ENCODE results near the gene RUNX1. TPM values are rescaled to one million over a fixed set of nuclear protein-coding genes. Genes with fewer than 3 reads are reported as not detected.

RUNX1 gene
- total RNA-seq = 10 to 100 TPM; 36.5 to 37.2 TPM

- POLR2A ChIA-PET = interaction anchor here (0.6 to 2.8 kb wide), 13 partner anchors 9 to 160 kb away, joined by 3 to 53 read pairs (median 6); no protein-coding TSS in a partner anchor
- CTCF ChIA-PET = interaction anchor here (0.6 to 4.2 kb wide), 8 partner anchors 61 to 352 kb away, joined by 3 to 33 read pairs (median 6); no protein-coding TSS in a partner anchor
These were observed at the start of gene RUNX1 for GRCh38 chr21:35048706-35049617. Gene RUNX1, minus strand, starts transcription at chr21:35049302.

- ChIA-PET POLR2A (interaction anchor here (1.3 to 1.6 kb wide), 3 partner anchors 9 to 208 kb away, joined by 3 to 6 read pairs (median 5); no protein-coding TSS in a partner anchor), CTCF (interaction anchor here (1.2 to 2.1 kb wide), 2 partner anchors 42 to 208 kb away, joined by 3 to 10 read pairs; no protein-coding TSS in a partner anchor)
These were observed 48.4 kb upstream of the RUNX1 start for GRCh38 chr21:35097525-35097924.

GRCh38 chr21:35096959-35097358, 47.9 kb upstream of the RUNX1 start:
- ChIA-PET CTCF (interaction anchor here (1.2 to 2.1 kb wide), 3 partner anchors 43 to 207 kb away, joined by 3 to 10 read pairs (median 3); no protein-coding TSS in a partner anchor), POLR2A (interaction anchor here (0.5 to 1.7 kb wide), 6 partner anchors 9 to 255 kb away, joined by 3 to 8 read pairs (median 4); no protein-coding TSS in a partner anchor)

- ChIA-PET CTCF (interaction anchor here (0.5 to 2.1 kb wide), 5 partner anchors 45 to 206 kb away, joined by 3 to 10 read pairs (median 3); no protein-coding TSS in a partner anchor), POLR2A (interaction anchor here (0.6 to 1.7 kb wide), 5 partner anchors 8 to 262 kb away, joined by 3 to 8 read pairs (median 3); no protein-coding TSS in a partner anchor)
These were observed 46.8 kb upstream of the RUNX1 start for GRCh38 chr21:35095859-35096291.

GRCh38 chr21:35093514-35093913, 44.4 kb upstream of the RUNX1 start:
- POLR2A ChIA-PET = no interaction called here
- CTCF ChIA-PET = interaction anchor here (1.0 kb wide), 1 partner anchor 48 kb away, joined by 3 read pairs; no protein-coding TSS in a partner anchor

- ChIA-PET POLR2A (interaction anchor here (0.6 kb wide), 1 partner anchor 44 kb away, joined by 8 read pairs; no protein-coding TSS in a partner anchor), CTCF (interaction anchor here (1.3 kb wide), 1 partner anchor 40 kb away, joined by 4 read pairs; no protein-coding TSS in a partner anchor)
These were observed 42.4 kb upstream of the RUNX1 start for GRCh38 chr21:35091496-35091895.

- ChIA-PET POLR2A (no interaction called here), CTCF (interaction anchor here (1.3 kb wide), 1 partner anchor 39 kb away, joined by 4 read pairs; no protein-coding TSS in a partner anchor)
These were observed 41.3 kb upstream of the RUNX1 start for GRCh38 chr21:35090403-35090802.

- CTCF ChIA-PET = interaction anchor here (0.6 to 2.1 kb wide), 3 partner anchors 11 to 65 kb away, joined by 3 to 5 read pairs (median 3); no protein-coding TSS in a partner anchor
- POLR2A ChIA-PET = interaction anchor here (0.6 to 1.6 kb wide), 7 partner anchors 9 to 199 kb away, joined by 3 to 15 read pairs (median 5); no protein-coding TSS in a partner anchor
These were observed 39.2 kb upstream of the RUNX1 start for GRCh38 chr21:35088319-35088771.

GRCh38 chr21:35086357-35086756, 37.3 kb upstream of the RUNX1 start:
- ChIA-PET POLR2A (no interaction called here), CTCF (interaction anchor here (0.6 to 2.1 kb wide), 2 partner anchors 35 to 40 kb away, joined by 3 to 5 read pairs; no protein-coding TSS in a partner anchor)

GRCh38 chr21:35084869-35085268, 35.8 kb upstream of the RUNX1 start:
- POLR2A ChIA-PET = no interaction called here
- CTCF ChIA-PET = no interaction called here

GRCh38 chr21:35083246-35083645, 34.1 kb upstream of the RUNX1 start:
- ChIA-PET POLR2A (no interaction called here), CTCF (no interaction called here)

GRCh38 chr21:35081861-35082260, 32.8 kb upstream of the RUNX1 start:
- ChIA-PET POLR2A (no interaction called here), CTCF (no interaction called here)

GRCh38 chr21:35079181-35079580, 30.1 kb upstream of the RUNX1 start:
- ChIA-PET POLR2A (no interaction called here), CTCF (no interaction called here)

- CTCF ChIA-PET = no interaction called here
These were observed 28.9 kb upstream of the RUNX1 start for GRCh38 chr21:35077975-35078374.

GRCh38 chr21:35077466-35077865, 28.4 kb upstream of the RUNX1 start:
- POLR2A ChIA-PET = no interaction called here

More at GRCh38 chr21:35077975-35078374, 28.9 kb upstream of the RUNX1 start:
- POLR2A ChIA-PET = no interaction called here

GRCh38 chr21:35075546-35075945, 26.4 kb upstream of the RUNX1 start:
- POLR2A ChIA-PET = no interaction called here
- CTCF ChIA-PET = interaction anchor here (0.7 kb wide), 1 partner anchor 24 kb away, joined by 3 read pairs; no protein-coding TSS in a partner anchor

More at GRCh38 chr21:35077466-35077865, 28.4 kb upstream of the RUNX1 start:
- CTCF ChIA-PET = no interaction called here

GRCh38 chr21:35072960-35073359, 23.9 kb upstream of the RUNX1 start:
- CTCF ChIA-PET = no interaction called here
- POLR2A ChIA-PET = no interaction called here

- CTCF ChIA-PET = no interaction called here
- POLR2A ChIA-PET = no interaction called here
These were observed 23.5 kb upstream of the RUNX1 start for GRCh38 chr21:35072557-35072956.

- CTCF ChIA-PET = interaction anchor here (0.6 kb wide), 1 partner anchor 21 kb away, joined by 3 read pairs; no protein-coding TSS in a partner anchor
- POLR2A ChIA-PET = no interaction called here
These were observed 22.2 kb upstream of the RUNX1 start for GRCh38 chr21:35071347-35071746.

GRCh38 chr21:35070436-35070835, 21.3 kb upstream of the RUNX1 start:
- ChIA-PET POLR2A (no interaction called here), CTCF (no interaction called here)
